ENCODE measurements around the gene SLC7A6. TPM values are rescaled to one million over a fixed set of nuclear protein-coding genes. Genes with fewer than 3 reads are reported as not detected.

The SLC7A6 gene
- total RNA-seq, 1 experiment from 2014 or later: 267 TPM

- Histone ChIP-seq H3K27me3 (replicated peaks; ENCODE audit: control insufficient read depth, insufficient read depth, low read length) (no peaks in the 10 kb centered on the region), H3K9me3 (no peaks in the 10 kb centered on the region), H3K4me3 (ENCODE audit: low read depth, low read length) (no peak overlapping the region), H3K36me3 (ENCODE audit: control insufficient read depth, insufficient read depth, low read length) (peaks cover 8% of the 10 kb centered on the region), H3K4me1 (no peaks in the 10 kb centered on the region)
- POLR2A ChIA-PET: no interaction called here
- H3K4me3 Mint-ChIP-seq (ENCODE audit: unreplicated experiment): no peak overlapping the region
- H3K9me3 Mint-ChIP-seq (ENCODE audit: unreplicated experiment): no peaks in the 10 kb centered on the region
- H3K36me3 Mint-ChIP-seq (ENCODE audit: insufficient read depth, unreplicated experiment): peaks cover 91% of the 10 kb centered on the region
- TF ChIP-seq, protein P1, sequence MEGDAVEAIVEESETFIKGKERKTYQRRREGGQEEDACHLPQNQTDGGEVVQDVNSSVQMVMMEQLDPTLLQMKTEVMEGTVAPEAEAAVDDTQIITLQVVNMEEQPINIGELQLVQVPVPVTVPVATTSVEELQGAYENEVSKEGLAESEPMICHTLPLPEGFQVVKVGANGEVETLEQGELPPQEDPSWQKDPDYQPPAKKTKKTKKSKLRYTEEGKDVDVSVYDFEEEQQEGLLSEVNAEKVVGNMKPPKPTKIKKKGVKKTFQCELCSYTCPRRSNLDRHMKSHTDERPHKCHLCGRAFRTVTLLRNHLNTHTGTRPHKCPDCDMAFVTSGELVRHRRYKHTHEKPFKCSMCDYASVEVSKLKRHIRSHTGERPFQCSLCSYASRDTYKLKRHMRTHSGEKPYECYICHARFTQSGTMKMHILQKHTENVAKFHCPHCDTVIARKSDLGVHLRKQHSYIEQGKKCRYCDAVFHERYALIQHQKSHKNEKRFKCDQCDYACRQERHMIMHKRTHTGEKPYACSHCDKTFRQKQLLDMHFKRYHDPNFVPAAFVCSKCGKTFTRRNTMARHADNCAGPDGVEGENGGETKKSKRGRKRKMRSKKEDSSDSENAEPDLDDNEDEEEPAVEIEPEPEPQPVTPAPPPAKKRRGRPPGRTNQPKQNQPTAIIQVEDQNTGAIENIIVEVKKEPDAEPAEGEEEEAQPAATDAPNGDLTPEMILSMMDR (IDR thresholded peaks at IDR 0.05; ENCODE audit: insufficient read depth in 1 of 2, low read depth in 1 of 2, low read length in 1 of 2, severe bottlenecking in 1 of 2, unreplicated experiment in 1 of 2): no peak
- H3K4me1 Mint-ChIP-seq (ENCODE audit: low read depth, unreplicated experiment): no peaks in the 10 kb centered on the region
- no TSS peak for BruUV-seq (replicated peaks)
- no peak for DNase-seq
- intact Hi-C loops (cut with micrococcal nuclease; ENCODE audit: unreplicated experiment): no loop called here
- no peaks in the 10 kb centered on the region for H3K27me3 Mint-ChIP-seq (ENCODE audit: insufficient read depth, unreplicated experiment)
- H3K27ac Mint-ChIP-seq (ENCODE audit: unreplicated experiment): no peak overlapping the region
- CTCF ChIA-PET: no interaction called here
Observed at GRCh38 chr16:68343137-68343536, 78.8 kb downstream of the SLC7A6 start.

- Mint-ChIP-seq H3K9me3 (ENCODE audit: unreplicated experiment) (no peaks in the 10 kb centered on the region), H3K4me1 (ENCODE audit: low read depth, unreplicated experiment) (no peaks in the 10 kb centered on the region), H3K4me3 (ENCODE audit: unreplicated experiment) (no peak overlapping the region), H3K27me3 (ENCODE audit: insufficient read depth, unreplicated experiment) (no peaks in the 10 kb centered on the region), H3K36me3 (ENCODE audit: insufficient read depth, unreplicated experiment) (peaks cover 96% of the 10 kb centered on the region), H3K27ac (ENCODE audit: unreplicated experiment) (no peak overlapping the region)
- no peak for DNase-seq
- intact Hi-C loops (cut with micrococcal nuclease; ENCODE audit: unreplicated experiment): no loop called here
- TF ChIP-seq, protein P1 (IDR thresholded peaks at IDR 0.05; ENCODE audit: insufficient read depth in 1 of 2, low read depth in 1 of 2, low read length in 1 of 2, severe bottlenecking in 1 of 2, unreplicated experiment in 1 of 2): no peak
- H3K9me3 ChIP-seq: no peaks in the 10 kb centered on the region
- no peaks in the 10 kb centered on the region for H3K27me3 ChIP-seq (replicated peaks; ENCODE audit: control insufficient read depth, insufficient read depth, low read length)
- no TSS peak for BruUV-seq (replicated peaks)
- CTCF ChIA-PET: no interaction called here
- H3K4me1 ChIP-seq: no peaks in the 10 kb centered on the region
- H3K4me3 ChIP-seq (ENCODE audit: low read depth, low read length): no peak overlapping the region
- peaks cover 8% of the 10 kb centered on the region for H3K36me3 ChIP-seq (ENCODE audit: control insufficient read depth, insufficient read depth, low read length)
- POLR2A ChIA-PET: interaction anchor here (0.5 kb wide), 1 partner anchor 616 kb away, joined by 6 read pairs; no protein-coding TSS in a partner anchor
Observed at GRCh38 chr16:68344252-68344651, 79.9 kb downstream of the SLC7A6 start.

DNA sequence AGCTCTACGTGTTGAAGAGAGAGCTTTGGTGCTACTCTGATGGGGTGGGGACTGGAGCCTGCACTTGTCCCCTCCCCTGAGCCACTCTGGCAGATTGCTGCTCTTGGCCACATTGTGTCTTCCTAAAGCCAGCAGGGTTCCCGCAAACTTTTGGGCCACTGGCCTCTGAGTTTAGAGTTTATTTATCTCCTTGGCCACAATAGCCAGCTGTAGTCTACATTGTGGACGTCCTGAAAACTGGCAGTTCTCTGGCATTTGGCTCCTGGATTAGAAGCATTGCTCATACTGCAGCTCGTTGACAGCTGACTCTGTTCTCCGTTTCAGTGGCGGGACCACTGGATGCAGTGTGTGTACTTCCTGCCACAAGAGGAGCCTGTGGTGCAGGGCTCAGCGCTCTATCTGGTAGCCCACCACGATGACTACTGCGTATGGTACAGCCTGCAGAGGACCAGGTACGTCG, 81.1 kb downstream of the SLC7A6 start:
- no peak for DNase-seq
- Mint-ChIP-seq H3K27me3 (ENCODE audit: insufficient read depth, unreplicated experiment) (no peaks in the 10 kb centered on the region), H3K36me3 (ENCODE audit: insufficient read depth, unreplicated experiment) (peaks cover 96% of the 10 kb centered on the region), H3K4me3 (ENCODE audit: unreplicated experiment) (no peak overlapping the region), H3K27ac (ENCODE audit: unreplicated experiment) (no peak overlapping the region), H3K4me1 (ENCODE audit: low read depth, unreplicated experiment) (no peaks in the 10 kb centered on the region), H3K9me3 (ENCODE audit: unreplicated experiment) (no peaks in the 10 kb centered on the region)
- TF ChIP-seq, protein P1 (IDR thresholded peaks at IDR 0.05; ENCODE audit: insufficient read depth in 1 of 2, low read depth in 1 of 2, low read length in 1 of 2, severe bottlenecking in 1 of 2, unreplicated experiment in 1 of 2): no peak
- CTCF ChIA-PET: no interaction called here
- BruUV-seq (replicated peaks): no TSS peak
- Histone ChIP-seq H3K4me3 (ENCODE audit: low read depth, low read length) (no peak overlapping the region), H3K4me1 (no peaks in the 10 kb centered on the region), H3K27me3 (replicated peaks; ENCODE audit: control insufficient read depth, insufficient read depth, low read length) (no peaks in the 10 kb centered on the region), H3K36me3 (ENCODE audit: control insufficient read depth, insufficient read depth, low read length) (peaks cover 6% of the 10 kb centered on the region), H3K9me3 (no peaks in the 10 kb centered on the region)
- POLR2A ChIA-PET: no interaction called here
- intact Hi-C loops (cut with micrococcal nuclease; ENCODE audit: unreplicated experiment): no loop called here
